Activated CD4-positive, alpha-beta T cell treated with anti-CD3 and anti-CD28 coated beads, Interleukin-2, amount 10 ng/mL, durations not matched to agents 24 days and 14 days (primary cell): Measurements from ENCODE around the gene CPA1. TPM values are rescaled to one million over a fixed set of nuclear protein-coding genes. Genes with fewer than 3 reads are reported as not detected.

Experiments used
- DNase-seq: peaks from one replicate; pipeline ENCODE4 v3.0.0; 2022
- H3K27ac Mint-ChIP-seq: one replicate; pipeline ENCODE4 v1.8.0; 2022; ENCODE audit warnings: mild to moderate bottlenecking, mixed read lengths
- H3K27me3 Mint-ChIP-seq: one replicate; pipeline ENCODE4 v1.8.0; 2022; ENCODE audit warnings: mixed read lengths
- H3K36me3 Mint-ChIP-seq: one replicate; pipeline ENCODE4 v1.8.0; 2022; ENCODE audit warnings: low read depth, mild to moderate bottlenecking, mixed read lengths
- H3K4me1 Mint-ChIP-seq: one replicate; pipeline ENCODE4 v1.8.0; 2021; ENCODE audit warnings: mixed read lengths
- H3K4me3 Mint-ChIP-seq: one replicate; pipeline ENCODE4 v1.8.0; 2022; ENCODE audit warnings: mild to moderate bottlenecking, moderate library complexity, mixed read lengths
- H3K9me3 Mint-ChIP-seq: one replicate; pipeline ENCODE4 v1.8.0; 2021; ENCODE audit warnings: mixed read lengths
- intact Hi-C: fragments of 100-400 bp; cut with micrococcal nuclease; formaldehyde crosslinking; loops from one replicate; pipeline ENCODE4 v1.15.1; 2023
- total RNA-seq: library from RNA; stranded (reverse); gene quantifications from 2 replicates; pipeline ENCODE4 v1.2.3, GENCODE V29; 2022

CPA1 gene
- not detected in 2 replicates for total RNA-seq

DNA sequence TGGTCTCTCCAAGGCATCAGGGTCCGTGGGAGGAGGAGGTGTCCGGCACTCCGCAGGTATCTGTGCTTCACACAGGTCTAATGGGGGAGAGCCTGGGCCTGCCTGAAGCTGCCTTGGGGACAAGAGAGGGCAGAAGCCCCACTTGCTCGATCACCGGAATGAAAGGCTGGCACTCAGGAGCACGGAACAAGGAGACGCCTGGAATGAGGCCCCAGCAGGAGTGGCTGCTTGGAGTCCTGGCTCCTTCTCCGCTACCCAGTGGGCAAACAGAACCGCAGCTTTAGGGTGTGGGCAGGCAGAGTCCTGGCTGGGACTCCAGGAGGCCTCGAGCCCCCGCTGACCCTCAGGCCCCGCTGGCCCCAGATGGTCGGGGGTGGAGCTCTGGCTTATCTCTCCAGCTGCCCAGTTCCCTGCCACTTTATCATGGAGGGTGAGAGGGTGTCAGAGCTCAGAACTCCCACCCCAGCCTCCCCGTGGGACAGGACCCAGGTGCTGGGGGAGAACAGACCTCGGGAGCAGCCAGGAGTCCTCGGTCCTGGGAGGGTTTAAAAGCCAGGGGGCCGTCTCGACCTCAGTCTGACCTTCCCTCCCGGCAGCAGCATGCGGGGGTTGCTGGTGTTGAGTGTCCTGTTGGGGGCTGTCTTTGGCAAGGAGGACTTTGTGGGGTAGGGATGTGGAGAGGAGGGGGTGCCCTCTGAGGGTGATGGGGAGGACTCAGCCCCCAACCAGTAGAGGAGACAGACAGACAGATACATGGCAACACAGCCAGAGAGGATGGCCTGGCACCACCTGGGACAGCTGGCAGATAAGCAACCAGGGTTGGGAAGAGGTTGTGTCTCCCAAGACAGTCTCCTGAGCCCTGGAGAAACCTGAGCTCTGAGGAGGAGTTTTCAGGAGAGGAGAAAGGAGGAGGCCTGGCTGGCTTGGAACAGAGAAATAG is at the start of gene CPA1:
TSS of gene CPA1 (plus strand) at position 574 of the 940 bp plus-strand sequence. CDS start at position 601, 27 bp downstream.
- H3K27me3 Mint-ChIP-seq = no peaks in the 10 kb centered on the region
- H3K9me3 Mint-ChIP-seq = no peaks in the 10 kb centered on the region
- H3K36me3 Mint-ChIP-seq = peaks cover 2% of the 10 kb centered on the region
- H3K4me1 Mint-ChIP-seq = no peaks in the 10 kb centered on the region
- intact Hi-C loops = no loop called here
- DNase-seq = no peak
- H3K27ac Mint-ChIP-seq = no peak within 1 kb of the TSS
- H3K4me3 Mint-ChIP-seq = no peak within 1 kb of the TSS

DNA sequence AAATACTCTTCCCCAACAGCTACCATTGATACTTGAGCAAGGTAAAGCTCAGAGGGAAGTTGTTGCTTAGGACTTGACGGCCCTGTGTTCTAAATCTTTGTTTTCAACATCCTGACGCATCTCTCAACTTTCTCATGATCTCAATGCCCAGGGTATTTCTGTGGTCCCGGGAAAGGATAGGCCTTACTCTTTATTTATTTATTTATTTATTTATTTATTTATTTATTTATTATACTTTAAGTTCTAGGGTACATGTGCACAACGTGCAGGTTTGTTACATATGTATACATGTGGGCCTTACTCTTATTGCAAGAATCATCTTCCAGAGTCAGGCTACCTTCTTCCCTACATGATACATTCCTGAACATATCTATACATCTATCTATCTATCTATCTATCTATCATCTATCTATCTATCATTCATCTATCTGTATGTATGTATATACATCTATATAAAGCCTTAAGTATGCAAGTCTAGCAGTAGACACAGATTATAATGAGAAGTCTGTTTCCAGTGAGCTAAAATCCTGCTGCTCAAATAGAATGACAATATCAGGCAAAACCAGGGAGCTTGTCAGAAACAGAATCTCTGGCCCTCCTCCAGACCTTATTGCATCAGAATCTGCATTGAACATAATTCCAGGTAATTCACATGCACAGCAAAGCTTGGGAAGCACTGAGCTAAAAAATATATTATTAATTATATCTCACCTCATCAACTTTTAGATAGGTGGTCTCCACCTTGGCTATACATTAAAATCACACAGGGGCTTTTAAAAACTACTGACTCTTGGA is 47.8 kb upstream of the CPA1 start:
- Mint-ChIP-seq H3K36me3 (no peaks in the 10 kb centered on the region), H3K9me3 (no peaks in the 10 kb centered on the region), H3K27me3 (no peaks in the 10 kb centered on the region), H3K4me1 (no peaks in the 10 kb centered on the region), H3K4me3 (no peak overlapping the region), H3K27ac (no peak overlapping the region)
- intact Hi-C loops = no loop called here
- DNase-seq = no peak

- Mint-ChIP-seq H3K27me3 (no peaks in the 10 kb centered on the region), H3K27ac (no peak overlapping the region), H3K4me1 (no peaks in the 10 kb centered on the region), H3K9me3 (no peaks in the 10 kb centered on the region), H3K36me3 (no peaks in the 10 kb centered on the region), H3K4me3 (no peak overlapping the region)
- no peak for DNase-seq
- intact Hi-C loops = no loop called here
These were observed 46.5 kb upstream of the CPA1 start for GRCh38 chr7:130333832-130334231.

DNA sequence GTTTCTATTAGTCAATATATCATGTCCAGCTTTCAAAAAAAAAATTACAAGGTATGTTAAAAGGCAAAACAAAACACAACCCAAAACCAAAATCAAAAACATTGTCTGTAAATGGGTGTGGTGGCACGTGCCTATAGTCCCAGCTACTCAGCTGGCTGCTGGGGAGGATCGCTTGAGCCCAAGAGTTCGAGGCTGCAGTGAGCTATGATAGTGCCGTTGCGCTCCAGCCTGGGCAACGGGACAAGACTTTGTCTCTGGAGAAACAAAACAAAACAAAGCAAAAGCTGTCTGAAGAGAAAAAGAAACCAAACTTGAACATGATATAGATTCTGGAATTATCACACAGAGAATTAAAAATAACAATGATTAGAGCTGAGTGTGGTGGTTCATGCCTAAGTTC is 46.0 kb upstream of the CPA1 start:
- Mint-ChIP-seq H3K4me1 (no peaks in the 10 kb centered on the region), H3K36me3 (no peaks in the 10 kb centered on the region), H3K27ac (no peak overlapping the region), H3K4me3 (no peak overlapping the region), H3K27me3 (no peaks in the 10 kb centered on the region), H3K9me3 (no peaks in the 10 kb centered on the region)
- no peak for DNase-seq
- intact Hi-C loops = no loop called here

DNA sequence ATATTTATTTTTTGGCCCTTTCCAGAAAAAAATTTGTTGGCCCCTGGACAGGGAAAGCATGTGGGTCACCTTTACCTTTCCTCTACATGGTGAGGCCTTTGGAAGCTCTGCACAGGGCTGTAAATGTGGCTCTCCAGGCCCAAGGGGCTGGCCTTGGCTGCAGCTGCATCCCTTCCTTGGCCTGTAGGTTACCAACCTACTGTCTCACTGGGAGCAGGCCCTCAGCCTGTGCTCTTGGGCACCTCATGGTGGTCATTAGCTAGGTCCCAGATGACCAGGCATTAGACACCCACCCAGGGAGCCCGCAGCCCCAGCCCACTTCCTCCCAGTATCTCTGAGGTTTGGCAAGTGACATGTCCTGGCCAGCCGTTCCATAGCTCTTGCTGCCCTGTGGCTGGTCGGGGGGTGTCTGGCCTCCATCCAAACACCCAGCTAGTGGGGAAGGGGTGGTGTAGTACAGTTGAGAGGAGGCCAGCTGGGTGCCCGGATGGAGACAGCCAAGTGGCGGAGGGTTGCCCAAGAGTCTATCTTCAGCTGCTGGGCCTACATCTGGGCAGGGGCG is 42.8 kb upstream of the CPA1 start:
- no peak for DNase-seq
- H3K9me3 Mint-ChIP-seq = no peaks in the 10 kb centered on the region
- intact Hi-C loops = no loop called here
- H3K36me3 Mint-ChIP-seq = no peaks in the 10 kb centered on the region
- H3K4me3 Mint-ChIP-seq = no peak overlapping the region
- H3K27me3 Mint-ChIP-seq = no peaks in the 10 kb centered on the region
- no peak overlapping the region for H3K27ac Mint-ChIP-seq
- H3K4me1 Mint-ChIP-seq = no peaks in the 10 kb centered on the region

DNA sequence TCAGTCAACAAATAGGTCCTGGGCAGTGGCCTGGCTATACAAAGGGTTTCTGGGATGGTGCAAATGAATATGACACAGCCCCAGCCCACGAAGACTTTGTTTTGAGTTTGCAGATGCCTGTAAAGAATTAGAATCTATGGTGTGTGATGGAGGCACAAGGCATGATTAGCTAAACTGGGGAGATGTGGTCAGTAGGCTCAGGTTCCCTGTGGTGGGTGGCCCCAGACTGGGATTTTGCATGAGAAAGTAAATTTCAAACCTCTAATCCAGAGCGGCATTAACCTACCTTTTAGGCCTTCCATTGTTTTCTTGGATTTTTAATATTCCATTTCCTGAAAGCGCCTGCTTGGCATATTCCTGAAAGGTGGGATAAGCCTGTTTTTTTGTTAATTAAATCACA is 42.1 kb upstream of the CPA1 start:
- Mint-ChIP-seq H3K4me3 (no peak overlapping the region), H3K4me1 (no peaks in the 10 kb centered on the region), H3K27me3 (no peaks in the 10 kb centered on the region), H3K9me3 (no peaks in the 10 kb centered on the region), H3K36me3 (no peaks in the 10 kb centered on the region), H3K27ac (no peak overlapping the region)
- intact Hi-C loops = no loop called here
- no peak for DNase-seq

DNA sequence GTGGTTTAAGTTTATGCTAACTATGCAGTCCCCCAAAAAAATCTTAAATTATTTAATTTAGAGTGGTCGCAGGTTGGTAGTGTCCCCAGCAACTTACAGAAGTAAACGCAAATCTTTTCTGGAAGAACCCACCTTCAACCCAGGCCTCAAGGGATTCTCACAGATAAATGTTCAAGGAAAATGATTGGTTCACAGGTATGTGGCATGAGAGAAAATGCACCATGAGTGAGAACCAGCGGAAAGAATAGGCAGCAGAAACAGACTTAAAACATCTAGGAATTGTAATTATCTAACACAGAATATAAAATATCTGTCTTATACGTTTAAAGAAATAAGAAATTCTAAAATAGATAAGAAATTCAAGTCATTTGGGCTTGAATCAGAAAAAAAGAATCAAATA is 38.4 kb upstream of the CPA1 start:
- H3K4me1 Mint-ChIP-seq = no peaks in the 10 kb centered on the region
- DNase-seq = no peak
- no peaks in the 10 kb centered on the region for H3K9me3 Mint-ChIP-seq
- peaks cover 2% of the 10 kb centered on the region for H3K27me3 Mint-ChIP-seq
- no peak overlapping the region for H3K4me3 Mint-ChIP-seq
- intact Hi-C loops = no loop called here
- H3K36me3 Mint-ChIP-seq = no peaks in the 10 kb centered on the region
- H3K27ac Mint-ChIP-seq = no peak overlapping the region

- no peak for DNase-seq
- peaks cover 2% of the 10 kb centered on the region for H3K27me3 Mint-ChIP-seq
- intact Hi-C loops = no loop called here
- H3K36me3 Mint-ChIP-seq = no peaks in the 10 kb centered on the region
- no peak overlapping the region for H3K4me3 Mint-ChIP-seq
- no peaks in the 10 kb centered on the region for H3K4me1 Mint-ChIP-seq
- H3K9me3 Mint-ChIP-seq = no peaks in the 10 kb centered on the region
- H3K27ac Mint-ChIP-seq = no peak overlapping the region
These were observed 37.5 kb upstream of the CPA1 start for GRCh38 chr7:130342701-130343380.

- Mint-ChIP-seq H3K4me3 (no peak within 1 kb of the TSS), H3K4me1 (no peaks in the 10 kb centered on the region), H3K27ac (no peak within 1 kb of the TSS), H3K36me3 (no peaks in the 10 kb centered on the region), H3K9me3 (no peaks in the 10 kb centered on the region), H3K27me3 (peaks cover 2% of the 10 kb centered on the region)
- DNase-seq = no peak
- intact Hi-C loops = no loop called here
These were observed 35.9 kb upstream of the CPA1 start, which contains the start of gene CPA5 for GRCh38 chr7:130344271-130344866. CPA5 (plus strand) TSS chr7:130344816; CDS start chr7:130346486, 1,670 bp downstream.

GRCh38 chr7:130345136-130345535 is 35.2 kb upstream of the CPA1 start:
- no peak overlapping the region for H3K27ac Mint-ChIP-seq
- intact Hi-C loops = no loop called here
- peaks cover 2% of the 10 kb centered on the region for H3K4me1 Mint-ChIP-seq
- no peak for DNase-seq
- H3K4me3 Mint-ChIP-seq = no peak overlapping the region
- H3K9me3 Mint-ChIP-seq = no peaks in the 10 kb centered on the region
- H3K36me3 Mint-ChIP-seq = no peaks in the 10 kb centered on the region
- H3K27me3 Mint-ChIP-seq = peaks cover 2% of the 10 kb centered on the region

GRCh38 chr7:130345725-130346124 is 34.6 kb upstream of the CPA1 start:
- Mint-ChIP-seq H3K36me3 (no peaks in the 10 kb centered on the region), H3K27me3 (peaks cover 2% of the 10 kb centered on the region), H3K4me1 (peaks cover 4% of the 10 kb centered on the region), H3K27ac (no peak overlapping the region), H3K9me3 (no peaks in the 10 kb centered on the region), H3K4me3 (no peak overlapping the region)
- intact Hi-C loops = no loop called here
- DNase-seq = no peak

DNA sequence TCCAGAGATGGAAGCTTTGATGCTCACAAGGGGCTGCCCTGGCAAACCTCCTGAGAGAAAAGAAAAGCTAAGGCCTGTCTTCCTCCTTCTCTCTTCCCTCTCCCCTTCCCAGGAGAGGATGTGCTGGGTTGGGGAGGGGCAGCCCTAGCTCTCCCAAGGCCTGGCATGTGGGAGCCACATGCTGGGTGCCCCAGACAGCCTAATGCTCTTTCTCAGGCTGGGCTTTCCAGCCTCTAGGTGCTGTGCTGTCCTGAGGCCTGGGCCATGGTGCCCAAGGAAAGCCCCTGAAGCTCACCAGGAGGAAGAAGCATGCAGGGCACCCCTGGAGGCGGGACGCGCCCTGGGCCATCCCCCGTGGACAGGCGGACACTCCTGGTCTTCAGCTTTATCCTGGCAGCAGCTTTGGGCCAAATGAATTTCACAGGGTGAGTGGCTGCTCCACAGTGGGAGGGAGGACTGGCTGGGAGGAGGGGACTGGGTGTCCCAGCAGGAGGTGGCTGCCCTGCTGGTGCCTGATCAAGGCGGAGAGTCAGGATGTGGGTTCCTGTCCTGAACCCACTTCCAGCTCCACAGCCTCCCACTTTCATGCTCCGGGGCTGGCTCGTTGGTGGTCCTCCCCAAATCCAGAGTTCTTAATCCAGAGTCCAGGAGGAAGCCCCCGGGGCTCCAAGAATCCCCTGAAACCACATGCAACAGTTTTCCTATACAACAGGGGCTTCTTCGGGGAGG is 34.0 kb upstream of the CPA1 start:
- peaks cover 8% of the 10 kb centered on the region for H3K4me1 Mint-ChIP-seq
- no peaks in the 10 kb centered on the region for H3K36me3 Mint-ChIP-seq
- H3K27me3 Mint-ChIP-seq = peaks cover 2% of the 10 kb centered on the region

GRCh38 chr7:130346941-130347340 is 33.4 kb upstream of the CPA1 start:
- no peaks in the 10 kb centered on the region for H3K36me3 Mint-ChIP-seq
- H3K27ac Mint-ChIP-seq = no peak overlapping the region
- intact Hi-C loops = no loop called here
- H3K4me3 Mint-ChIP-seq = no peak overlapping the region
- H3K27me3 Mint-ChIP-seq = peaks cover 2% of the 10 kb centered on the region
- no peak for DNase-seq
- no peaks in the 10 kb centered on the region for H3K9me3 Mint-ChIP-seq
- H3K4me1 Mint-ChIP-seq = peaks cover 12% of the 10 kb centered on the region

More for the DNA sequence above, 34.0 kb upstream of the CPA1 start:
- no peak overlapping the region for H3K4me3 Mint-ChIP-seq
- no peak for DNase-seq
- no peak overlapping the region for H3K27ac Mint-ChIP-seq
- no peaks in the 10 kb centered on the region for H3K9me3 Mint-ChIP-seq
- intact Hi-C loops = no loop called here
